GM12878 (cell line): ENCODE results near the gene COL27A1. TPM values are rescaled to one million over a fixed set of nuclear protein-coding genes. Genes with fewer than 3 reads are reported as not detected.

ENCODE experiments used
- ATAC-seq: fragments of 200-7000 bp; cut with Tn5 transposase; 3 replicates; pipeline ENCODE4 v1.9.1; 2020; ENCODE audit warnings: mild to moderate bottlenecking, moderate library complexity
- BruUV-seq: library from RNA; stranded (reverse); fragments of 400-500 nt; replicated peaks from 2 replicates; lab custom pipeline; 2021; lab: Mats Ljungman, UMichigan
- CTCF ChIA-PET: fragments of 300-600 bp; sonication (Branson Sonifier 250); formaldehyde crosslinking; extraction: SDS; loops from one replicate; lab custom pipeline; 2021; ENCODE audit warnings: inconsistent platforms; lab: Yijun Ruan, JAX
- POLR2A ChIA-PET: fragments of 350-600 bp; formaldehyde crosslinking; extraction: SDS; loops from one replicate; lab custom pipeline; 2021; ENCODE audit warnings: inconsistent platforms; lab: Charles Lee
- RAD21 ChIA-PET: fragments of 300-600 bp; sonication (Branson Sonifier 250); formaldehyde crosslinking; loops from one replicate; lab custom pipeline; 2023; ENCODE audit warnings: antibody characterized with exemption; ENCODE audit not compliant: unreplicated experiment; lab: Charles Lee
- SMC1A ChIA-PET: fragments of 300-600 bp; sonication (Branson Sonifier 250); formaldehyde crosslinking; loops from one replicate; lab custom pipeline; 2023; ENCODE audit not compliant: unreplicated experiment, uncharacterized antibody; lab: Charles Lee
- DNase-seq: peaks from one replicate; pipeline ENCODE4 v3.0.0-alpha.2; 2011; ENCODE audit warnings: low read depth, low spot score
- FAIRE-seq: peaks from 3 replicates; lab custom pipeline; 2011; peaks lifted over from hg19 to GRCh38; lab: Jason Lieb, UNC
- H2AFZ ChIP-seq: 2 replicates; pipeline ENCODE4 v1.6.0; 2011; ENCODE audit warnings: low read depth, low read length, control low read depth; ENCODE audit not compliant: control insufficient read depth
- H3K27ac ChIP-seq: 2 replicates; pipeline ENCODE4 v1.5.1; 2011; ENCODE audit warnings: control low read depth; ENCODE audit not compliant: control insufficient read depth, insufficient read depth
- H3K27me3 ChIP-seq, 2 experiments: replicated peaks in 1 of 2; 2 replicates each; pipeline versions ENCODE4 v1.6.0 to v1.6.1; 2011; ENCODE audit warnings: low read length in 1 of 2; ENCODE audit not compliant: control insufficient read depth in 2 of 2, insufficient read depth in 2 of 2
- H3K36me3 ChIP-seq, 2 experiments: 2 replicates each; pipeline ENCODE4 v1.5.1; 2011; ENCODE audit warnings: low read length in 1 of 2; ENCODE audit not compliant: control insufficient read depth in 2 of 2, insufficient read depth in 2 of 2
- H3K4me1 ChIP-seq: 2 replicates; pipeline ENCODE4 v1.6.1; 2011; ENCODE audit warnings: mild to moderate bottlenecking, low read length, moderate library complexity, mixed read lengths; ENCODE audit not compliant: control insufficient read depth, insufficient read depth
- H3K4me2 ChIP-seq: 2 replicates; pipeline ENCODE4 v1.6.0; 2011; ENCODE audit warnings: control low read depth; ENCODE audit not compliant: control insufficient read depth, insufficient read depth
- H3K4me3 ChIP-seq: fragments of 200-600 bp; sonication (generic); 2 replicates; pipeline ENCODE4 v1.5.1; 2016
- H3K79me2 ChIP-seq: 2 replicates; pipeline ENCODE4 v1.6.0; 2011; ENCODE audit warnings: low read length; ENCODE audit not compliant: control insufficient read depth, insufficient read depth
- H3K9ac ChIP-seq: 2 replicates; pipeline ENCODE4 v1.8.0; 2011; ENCODE audit warnings: low read length, control low read depth, mixed read lengths; ENCODE audit not compliant: control insufficient read depth, insufficient read depth
- H3K9me3 ChIP-seq: replicated peaks from 3 replicates; pipeline ENCODE4 v1.5.1; 2011; ENCODE audit warnings: mild to moderate bottlenecking, low read length; ENCODE audit not compliant: control insufficient read depth, insufficient read depth
- H4K20me1 ChIP-seq: 2 replicates; pipeline ENCODE4 v1.6.0; 2011; ENCODE audit not compliant: control insufficient read depth, insufficient read depth
- ATF3 ChIP-seq: IDR thresholded peaks from 2 replicates; pipeline ENCODE4 v1.6.1; 2011; ENCODE audit warnings: low read depth, mild to moderate bottlenecking, low read length, moderate library complexity, borderline replicate concordance; ENCODE audit errors: extremely low read depth
- CUX1 ChIP-seq: IDR thresholded peaks from 2 replicates; pipeline ENCODE4 v1.6.1; 2012; ENCODE audit warnings: improper control_type of control experiment, low read depth, low read length; ENCODE audit not compliant: insufficient replicate concordance
- EP300 ChIP-seq, 2 experiments: fragments of 150-350 bp in 1 of 2; IDR thresholded peaks; 2 replicates each; pipeline ENCODE4 v1.6.1; 2011 to 2012; ENCODE audit warnings: low read depth in 2 of 2, low read length in 2 of 2, borderline replicate concordance in 1 of 2, improper control_type of control experiment in 1 of 2, inconsistent platforms in 1 of 2; ENCODE audit not compliant: control insufficient read depth in 1 of 2
- HDGF ChIP-seq: fragments of 450-650 bp; IDR thresholded peaks from 2 replicates; pipeline ENCODE4 v1.6.1; 2016; ENCODE audit warnings: antibody characterized with exemption
- LARP7 ChIP-seq: fragments of 450-650 bp; IDR thresholded peaks from 2 replicates; pipeline ENCODE4 v1.6.1; 2017; ENCODE audit warnings: mild to moderate bottlenecking
- PAX8 ChIP-seq: fragments of 450-650 bp; IDR thresholded peaks from 2 replicates; pipeline ENCODE4 v1.6.1; 2017; ENCODE audit warnings: mild to moderate bottlenecking, moderate library complexity
- RBBP5 ChIP-seq: fragments of 200-600 bp; sonication (generic); conservative IDR thresholded peaks from 2 replicates; pipeline ENCODE4 v1.6.1; 2016
- RFX5 ChIP-seq: IDR thresholded peaks from 2 replicates; pipeline ENCODE4 v1.6.1; 2011; ENCODE audit warnings: low read depth, low read length, improper control_type of control experiment
- SMARCA5 ChIP-seq: fragments of 450-650 bp; IDR thresholded peaks from 2 replicates; pipeline ENCODE4 v1.6.1; 2017; ENCODE audit warnings: mild to moderate bottlenecking
- SREBF2 ChIP-seq: IDR thresholded peaks from 2 replicates; pipeline ENCODE4 v1.6.1; 2012; ENCODE audit warnings: mild to moderate bottlenecking, low read length
- TCF7 ChIP-seq: IDR thresholded peaks from 2 replicates; pipeline ENCODE4 v1.6.1; 2014; ENCODE audit warnings: antibody characterized with exemption, borderline replicate concordance
- YY1 ChIP-seq: IDR thresholded peaks from 2 replicates; pipeline ENCODE4 v1.6.1; 2011; ENCODE audit warnings: low read depth, mild to moderate bottlenecking, low read length
- ZNF24 ChIP-seq: fragments of 450-650 bp; IDR thresholded peaks from 2 replicates; pipeline ENCODE4 v1.6.1; 2017; ENCODE audit warnings: antibody characterized with exemption, mild to moderate bottlenecking
- ZNF592 ChIP-seq: fragments of 450-650 bp; IDR thresholded peaks from 2 replicates; pipeline ENCODE4 v1.6.1; 2017; ENCODE audit warnings: mild to moderate bottlenecking, moderate library complexity
- WGBS: methylation state at CpG from one replicate; pipeline ENCODE4 v1.1.6; 2016; ENCODE audit warnings: low lambda C conversion rate; ENCODE audit not compliant: insufficient replicate concordance, insufficient coverage; ENCODE audit errors: missing lambda C conversion rate; 5-methylcytosine and 5-hydroxymethylcytosine counted together
- in situ Hi-C: fragments of 300-500 bp; cut with MboI; formaldehyde crosslinking; loops from 9 replicates; pipeline ENCODE4 v1.14.3; 2018; ENCODE audit warnings: mixed read lengths
- intact Hi-C: fragments of 100-400 bp; cut with micrococcal nuclease; formaldehyde crosslinking; loops from one replicate; pipeline ENCODE4 v1.14.2; 2022; ENCODE audit not compliant: unreplicated experiment
- polyA plus RNA-seq, 11 experiments: library from polyadenylated mRNA; depleted of rRNA in 4 of 11; unstranded in 6 of 11; stranded (reverse) in 5 of 11; fragments of >200 nt; fragmentation: Nextera tagmentation in 4 of 11; fragmentation: Illumina TruSeq in 1 of 11; extraction: Ambion mirVana in 4 of 11; extraction: Trizol in 1 of 11; gene quantifications; 1 replicate in 1 of 11; 2 replicates in 10 of 11; pipeline versions ENCODE4 v1.2.1 to v1.2.3, GENCODE V29; 2011 to 2016; ENCODE audit warnings: inconsistent platforms in 2 of 11, missing spikeins in 2 of 11, low read depth in 1 of 11
- total RNA-seq, 4 experiments: library from RNA; depleted of rRNA in 3 of 4; stranded (reverse); fragments of >200 nt in 3 of 4; fragmentation: Illumina TruSeq in 1 of 4; extraction: Trizol in 1 of 4; gene quantifications; 2 replicates each; pipeline versions ENCODE4 v1.2.1 to v1.2.3, GENCODE V29; 2013 to 2021

The COL27A1 gene
- total and polyA plus RNA-seq, 10 of the 15 experiments (the other 5 are each of a cell fraction or from before 2014, with no cell fraction given) = 0.10 TPM; not detected in 9

GRCh38 chr9:114124138-114124537 is 31.2 kb upstream of the COL27A1 start:
- no peaks in the 10 kb centered on the region; a peak in 1 of 4 replicates for H3K27me3 ChIP-seq
- ChIA-PET RAD21 (no interaction called here), SMC1A (no interaction called here), POLR2A (no interaction called here), CTCF (no interaction called here)
- H3K4me1 ChIP-seq = no peaks in the 10 kb centered on the region
- H3K36me3 ChIP-seq = no peaks in the 10 kb centered on the region
- no peak overlapping the region for H2AFZ ChIP-seq
- ATAC-seq (no peak), DNase-seq (no peak), FAIRE-seq (no peak)
- H3K9me3 ChIP-seq = no peaks in the 10 kb centered on the region
- no peaks in the 10 kb centered on the region for H3K79me2 ChIP-seq
- no peak overlapping the region for H3K9ac ChIP-seq
- BruUV-seq = no TSS peak
- no peak overlapping the region for H3K4me2 ChIP-seq
- TF ChIP-seq CUX1 = no peak
- no peak for TF ChIP-seq ZNF592
- no peak for TF ChIP-seq RFX5
- no peak for TF ChIP-seq ATF3
- no peak for TF ChIP-seq RBBP5
- no peak for TF ChIP-seq ZNF24
- no peak for TF ChIP-seq PAX8
- TF ChIP-seq EP300 (IDR thresholded peaks at IDR 0.05; ENCODE audit: borderline replicate concordance in 1 of 2, control insufficient read depth in 1 of 2, low read depth in 2 of 2, low read length in 2 of 2) = no peak
- TF ChIP-seq LARP7 = no peak
- TF ChIP-seq SMARCA5 = no peak
- TF ChIP-seq SREBF2 = no peak
- no peak for TF ChIP-seq TCF7
- TF ChIP-seq HDGF = no peak
- TF ChIP-seq YY1 = no peak
- in situ Hi-C loops (no loop called here), intact Hi-C loops (no loop called here)
- H3K27ac ChIP-seq = no peak overlapping the region
- 13% methylated on average over 1 of the region's 1 CpG for WGBS
- no peaks in the 10 kb centered on the region for H4K20me1 ChIP-seq
- no peak overlapping the region for H3K4me3 ChIP-seq
